ENCODE measurements around the gene WNT7B.

DNA sequence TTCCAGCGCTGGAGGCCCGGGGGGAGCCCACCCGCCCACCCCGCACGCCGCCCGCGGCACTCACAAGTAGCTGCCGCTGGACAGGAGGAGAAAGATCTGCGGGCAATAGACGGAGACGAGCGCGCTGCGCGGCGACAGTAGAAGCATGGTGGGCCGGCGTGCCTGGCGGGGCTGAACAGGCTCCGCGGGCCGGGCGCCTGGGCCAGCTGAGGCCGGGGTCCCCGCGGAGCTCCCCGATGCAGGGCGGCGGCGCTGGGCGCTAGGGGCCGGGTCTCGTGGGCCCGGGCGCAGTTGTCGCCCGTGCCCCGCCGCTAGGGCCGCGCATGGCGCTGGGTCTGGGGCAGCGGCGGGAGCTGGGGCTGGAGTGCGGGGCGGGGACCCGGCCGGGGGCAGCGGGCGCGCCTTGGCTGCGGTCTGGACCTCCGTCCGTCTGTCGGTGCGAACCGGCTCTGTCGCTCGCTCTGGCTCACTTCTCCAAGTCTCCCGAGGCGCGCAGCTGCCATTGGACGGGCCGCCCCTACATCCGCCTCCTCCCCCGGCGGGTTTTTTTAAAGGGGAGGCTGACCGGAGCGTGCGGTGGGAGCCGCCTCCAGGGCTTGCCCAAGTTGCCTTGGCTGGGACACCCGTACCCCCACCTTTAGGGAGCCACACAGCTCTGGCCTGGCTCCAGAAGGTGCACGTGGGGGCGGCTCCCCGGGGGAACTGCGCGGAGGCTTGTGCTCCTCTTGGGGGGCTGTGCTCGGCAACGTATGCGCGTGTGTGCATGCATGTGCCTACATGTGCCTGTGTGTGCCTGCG, 4.7 kb downstream of the WNT7B start:
- TF ChIP-seq, protein P1, sequence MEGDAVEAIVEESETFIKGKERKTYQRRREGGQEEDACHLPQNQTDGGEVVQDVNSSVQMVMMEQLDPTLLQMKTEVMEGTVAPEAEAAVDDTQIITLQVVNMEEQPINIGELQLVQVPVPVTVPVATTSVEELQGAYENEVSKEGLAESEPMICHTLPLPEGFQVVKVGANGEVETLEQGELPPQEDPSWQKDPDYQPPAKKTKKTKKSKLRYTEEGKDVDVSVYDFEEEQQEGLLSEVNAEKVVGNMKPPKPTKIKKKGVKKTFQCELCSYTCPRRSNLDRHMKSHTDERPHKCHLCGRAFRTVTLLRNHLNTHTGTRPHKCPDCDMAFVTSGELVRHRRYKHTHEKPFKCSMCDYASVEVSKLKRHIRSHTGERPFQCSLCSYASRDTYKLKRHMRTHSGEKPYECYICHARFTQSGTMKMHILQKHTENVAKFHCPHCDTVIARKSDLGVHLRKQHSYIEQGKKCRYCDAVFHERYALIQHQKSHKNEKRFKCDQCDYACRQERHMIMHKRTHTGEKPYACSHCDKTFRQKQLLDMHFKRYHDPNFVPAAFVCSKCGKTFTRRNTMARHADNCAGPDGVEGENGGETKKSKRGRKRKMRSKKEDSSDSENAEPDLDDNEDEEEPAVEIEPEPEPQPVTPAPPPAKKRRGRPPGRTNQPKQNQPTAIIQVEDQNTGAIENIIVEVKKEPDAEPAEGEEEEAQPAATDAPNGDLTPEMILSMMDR (IDR thresholded peaks at IDR 0.05 in 8 of 11, conservative IDR thresholded peaks at IDR 0.05 in 3 of 11), result no peak
- TF ChIP-seq POLR2A (IDR thresholded peaks at IDR 0.05), result no peak

Data from spleen (tissue), 7 donors.